Forelimb muscle (tissue), 1 donor: ENCODE data around the gene CCDC9B. TPM values are rescaled to one million over a fixed set of nuclear protein-coding genes. Genes with fewer than 3 reads are reported as not detected.
A peak's percentile ranks its signal among the peaks of the same experiment; 100 is the strongest.

Experiments
- DNase-seq: peaks from one replicate; pipeline ENCODE4 v3.0.0-alpha.2; 2013; ENCODE audit warnings: low read depth
- polyA plus RNA-seq: library from polyadenylated mRNA; unstranded; fragments of 120-200 nt; gene quantifications from one replicate; pipeline ENCODE4 v1.2.1, GENCODE V29; 2013; ENCODE audit not compliant: insufficient read length

CCDC9B gene
- polyA plus RNA-seq = 17.0 TPM

DNA sequence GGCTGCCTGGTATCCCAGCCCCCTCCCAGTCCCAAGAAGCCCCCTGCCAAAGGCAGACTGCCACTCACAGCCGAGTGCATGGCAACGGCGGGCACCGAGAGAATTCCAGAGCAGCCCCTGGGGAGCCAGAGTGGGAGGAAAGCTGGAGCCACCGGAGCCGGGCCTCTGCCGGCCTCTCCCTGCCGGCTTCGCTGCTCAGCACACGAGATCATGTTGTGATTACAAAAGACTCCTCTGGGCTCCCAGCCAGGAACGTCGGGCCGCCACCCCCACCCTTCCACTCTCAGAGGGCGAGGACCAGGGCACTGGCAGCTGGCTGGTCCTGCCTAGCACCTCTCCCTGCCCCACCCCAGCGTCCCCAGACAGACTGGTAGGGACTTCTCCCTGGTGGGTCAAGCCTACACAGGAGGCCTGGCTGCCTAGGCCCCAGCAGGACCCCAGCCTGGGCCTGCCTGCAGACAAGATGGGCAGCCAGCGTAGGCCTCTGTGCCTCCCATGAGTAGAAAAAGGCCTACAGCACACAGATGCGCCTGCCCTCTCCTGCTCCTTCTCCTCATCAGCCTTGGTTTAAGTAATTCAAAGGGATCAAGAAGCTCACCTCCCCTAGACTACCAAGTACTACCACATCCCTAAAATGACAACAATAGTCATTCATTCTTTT is at the start of gene CCDC9B:
CCDC9B (minus strand) TSS at position 200 of the 661 bp plus-strand sequence; CDS start at position 80, 120 bp downstream.
- DNase-seq = no peak

- no peak for DNase-seq
Measured at GRCh38 chr15:40389824-40390595, 49.3 kb upstream of the CCDC9B start.

DNA sequence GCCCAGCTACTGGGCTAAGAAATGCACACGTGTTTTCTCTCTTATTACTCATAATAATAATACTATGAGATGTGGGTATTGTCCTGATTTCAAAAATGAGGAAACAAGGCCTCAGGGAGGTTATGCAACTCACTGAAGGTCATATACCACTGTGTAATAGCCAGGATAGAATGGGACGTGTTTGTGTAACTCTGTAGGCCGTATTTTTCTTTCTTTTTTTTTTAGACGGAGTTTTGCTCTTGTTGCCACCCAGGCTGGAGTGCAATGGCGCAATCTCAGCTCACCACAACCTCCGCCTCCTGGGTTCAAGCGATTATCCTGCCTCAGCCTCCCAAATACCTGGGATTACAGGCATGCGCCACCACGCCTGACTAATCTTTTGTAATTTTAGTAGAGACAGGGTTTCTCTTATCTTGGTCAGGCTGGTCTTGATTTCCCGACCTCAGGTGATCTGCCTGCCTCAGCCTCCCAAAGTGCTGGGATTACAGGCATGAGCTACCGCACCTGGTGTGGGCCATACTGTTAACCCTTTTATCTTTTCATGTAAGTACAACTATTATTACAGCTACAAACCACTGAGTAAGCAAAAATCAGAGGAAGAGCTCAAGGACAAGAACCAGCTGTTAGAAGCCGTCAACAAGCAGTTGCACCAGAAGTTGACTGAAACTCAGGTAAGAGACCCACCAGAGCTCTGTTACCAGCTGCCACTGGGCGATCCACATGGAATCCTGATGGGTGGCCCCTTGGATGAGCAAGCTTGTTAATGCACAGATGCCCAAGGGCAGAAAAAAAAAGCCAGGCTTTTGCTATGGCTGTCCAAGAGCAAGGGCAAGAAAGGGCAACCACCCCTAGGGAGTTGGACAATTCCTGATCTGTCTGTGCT is 48.4 kb upstream of the CCDC9B start:
- no peak for DNase-seq

- DNase-seq = no peak
Measured at GRCh38 chr15:40386480-40386879, 45.7 kb upstream of the CCDC9B start.

DNA sequence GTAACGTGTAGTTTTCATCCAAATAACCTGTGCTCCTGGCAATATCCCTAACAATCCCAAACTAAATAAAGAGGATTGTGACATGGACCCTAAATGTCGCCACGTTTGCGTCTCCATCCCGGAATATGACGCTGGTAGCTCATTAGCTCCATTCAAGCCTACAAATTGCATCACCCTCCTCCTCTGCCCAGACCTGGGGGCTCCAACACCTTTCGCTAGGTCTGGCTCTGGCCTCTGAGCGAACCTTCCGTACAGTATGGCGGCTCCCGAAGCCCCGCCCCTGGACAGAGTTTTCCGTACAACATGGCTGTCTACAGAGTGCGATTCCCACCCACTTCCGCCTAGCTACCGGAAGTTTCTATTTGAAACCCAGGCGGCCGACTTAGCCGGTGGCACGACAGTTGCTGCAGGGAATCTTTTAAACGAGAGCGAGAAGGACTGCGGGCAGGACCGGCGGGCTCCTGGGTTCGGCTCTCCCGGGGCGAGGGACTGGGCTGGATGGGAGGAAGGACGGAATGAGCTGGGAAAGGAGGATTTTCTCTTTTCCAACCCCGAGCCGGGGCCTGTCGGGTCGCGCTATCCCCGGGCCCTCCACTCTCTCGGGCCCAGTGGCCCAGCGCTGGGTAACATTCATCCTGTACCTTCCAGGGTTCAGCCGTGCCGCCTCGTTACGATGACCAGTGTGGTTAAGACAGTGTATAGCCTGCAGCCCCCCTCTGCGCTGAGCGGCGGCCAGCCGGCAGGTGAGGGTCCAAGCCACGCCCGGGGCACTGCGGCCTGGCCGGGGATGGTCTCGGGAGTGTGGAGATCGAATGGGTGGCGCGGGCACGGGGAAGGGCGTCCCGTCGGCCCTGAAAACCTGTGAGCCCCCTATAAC is 42.1 kb upstream of the CCDC9B start, which contains the start of gene KNSTRN:
KNSTRN (plus strand) TSS at position 142 of the 877 bp plus-strand sequence; CDS start at position 257, 115 bp downstream.
- DNase-seq = peak; percentile 80

GRCh38 chr15:40381818-40382529 is 41.2 kb upstream of the CCDC9B start:
- no peak for DNase-seq

- no peak for DNase-seq
Measured at GRCh38 chr15:40380636-40381035, 39.9 kb upstream of the CCDC9B start.

DNA sequence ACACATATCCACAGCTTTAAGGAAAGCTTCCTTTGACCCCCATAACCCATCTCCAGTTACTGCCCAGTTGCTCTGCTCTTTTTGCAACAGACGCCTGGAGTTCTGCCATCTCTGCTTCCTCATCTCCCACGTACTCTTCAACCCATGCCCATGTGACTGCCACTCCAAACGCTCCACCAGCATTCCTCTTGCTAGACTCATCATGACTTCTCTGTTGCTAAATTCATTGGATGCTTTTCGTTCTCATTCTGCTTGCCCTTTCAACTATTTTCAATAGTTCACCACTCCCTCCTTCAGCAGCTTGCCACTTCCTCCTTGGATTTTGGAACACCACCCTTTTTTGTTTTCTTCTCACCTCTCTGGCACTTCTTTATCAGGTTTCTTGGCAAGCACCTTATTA is 39.1 kb upstream of the CCDC9B start:
- no peak for DNase-seq

- no peak for DNase-seq
Measured at GRCh38 chr15:40379374-40379773, 38.6 kb upstream of the CCDC9B start.

GRCh38 chr15:40377606-40378005 is 36.9 kb upstream of the CCDC9B start:
- DNase-seq = no peak

DNA sequence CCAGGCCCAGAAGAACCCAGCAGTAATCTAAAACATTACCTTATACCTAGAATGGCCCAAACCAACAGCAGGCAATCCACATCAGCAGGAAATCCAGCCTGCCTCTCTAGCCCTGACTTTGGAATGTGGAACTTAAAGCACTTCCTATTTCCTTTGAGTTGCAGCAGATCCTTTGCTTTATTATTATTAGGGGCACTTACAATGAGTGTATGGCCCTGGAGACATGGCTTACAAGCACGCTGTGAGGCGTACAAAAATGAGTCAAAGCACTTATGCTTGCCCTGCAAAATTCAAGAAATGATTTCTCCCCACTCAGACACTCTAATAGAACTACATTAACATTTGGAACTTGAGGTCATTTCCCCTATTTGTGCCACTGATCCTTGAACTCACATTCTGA is 32.2 kb upstream of the CCDC9B start:
- no peak for DNase-seq

- no peak for DNase-seq
Measured at GRCh38 chr15:40369971-40370370, 29.2 kb upstream of the CCDC9B start.

DNA sequence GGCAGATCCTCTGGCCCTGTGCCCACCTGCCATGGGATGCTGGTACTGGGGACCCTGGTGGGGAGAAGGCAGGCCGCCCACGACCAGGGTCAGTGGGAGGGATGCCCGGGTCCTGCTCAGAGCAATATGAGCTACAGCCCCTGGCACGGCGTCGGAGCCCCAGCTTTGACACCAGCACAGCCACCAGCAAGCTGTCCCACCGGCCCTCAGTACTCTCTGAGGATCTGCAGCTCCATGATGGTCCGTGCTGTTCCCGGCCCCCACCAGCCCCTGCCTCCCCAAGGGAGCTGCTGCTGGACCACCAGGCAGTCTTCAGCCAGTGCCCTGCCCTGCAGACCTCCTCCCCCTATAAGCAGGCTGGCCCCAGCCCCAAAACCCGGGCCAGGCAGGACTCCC is 28.7 kb upstream of the CCDC9B start:
- DNase-seq = no peak

DNA sequence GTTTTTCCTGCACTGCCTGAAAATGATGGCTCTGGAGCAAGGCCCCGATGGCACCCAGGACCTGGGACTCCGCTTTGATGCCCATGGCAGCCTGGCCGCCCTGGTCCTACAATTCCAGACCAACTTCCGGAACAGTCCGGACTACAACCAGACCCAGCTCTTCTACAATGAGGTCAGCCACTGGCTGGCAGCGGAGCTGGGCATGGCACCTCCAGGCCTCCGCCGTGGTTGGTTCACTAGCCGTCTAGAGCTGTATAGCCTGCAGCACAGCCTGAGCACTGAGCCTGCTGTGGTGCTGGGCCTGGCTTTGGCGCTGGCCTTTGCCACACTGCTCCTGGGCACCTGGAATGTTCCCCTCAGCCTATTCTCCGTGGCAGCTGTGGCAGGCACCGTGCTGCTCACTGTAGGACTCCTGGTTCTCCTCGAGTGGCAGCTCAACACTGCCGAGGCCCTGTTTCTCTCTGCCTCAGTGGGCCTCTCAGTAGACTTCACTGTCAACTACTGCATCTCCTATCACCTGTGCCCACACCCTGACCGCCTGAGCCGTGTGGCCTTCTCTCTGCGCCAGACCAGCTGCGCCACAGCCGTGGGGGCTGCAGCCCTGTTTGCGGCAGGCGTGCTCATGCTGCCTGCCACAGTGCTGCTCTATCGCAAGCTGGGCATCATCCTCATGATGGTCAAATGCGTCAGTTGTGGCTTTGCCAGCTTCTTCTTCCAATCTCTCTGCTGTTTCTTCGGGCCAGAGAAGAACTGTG is 28.2 kb upstream of the CCDC9B start:
- no peak for DNase-seq

DNA sequence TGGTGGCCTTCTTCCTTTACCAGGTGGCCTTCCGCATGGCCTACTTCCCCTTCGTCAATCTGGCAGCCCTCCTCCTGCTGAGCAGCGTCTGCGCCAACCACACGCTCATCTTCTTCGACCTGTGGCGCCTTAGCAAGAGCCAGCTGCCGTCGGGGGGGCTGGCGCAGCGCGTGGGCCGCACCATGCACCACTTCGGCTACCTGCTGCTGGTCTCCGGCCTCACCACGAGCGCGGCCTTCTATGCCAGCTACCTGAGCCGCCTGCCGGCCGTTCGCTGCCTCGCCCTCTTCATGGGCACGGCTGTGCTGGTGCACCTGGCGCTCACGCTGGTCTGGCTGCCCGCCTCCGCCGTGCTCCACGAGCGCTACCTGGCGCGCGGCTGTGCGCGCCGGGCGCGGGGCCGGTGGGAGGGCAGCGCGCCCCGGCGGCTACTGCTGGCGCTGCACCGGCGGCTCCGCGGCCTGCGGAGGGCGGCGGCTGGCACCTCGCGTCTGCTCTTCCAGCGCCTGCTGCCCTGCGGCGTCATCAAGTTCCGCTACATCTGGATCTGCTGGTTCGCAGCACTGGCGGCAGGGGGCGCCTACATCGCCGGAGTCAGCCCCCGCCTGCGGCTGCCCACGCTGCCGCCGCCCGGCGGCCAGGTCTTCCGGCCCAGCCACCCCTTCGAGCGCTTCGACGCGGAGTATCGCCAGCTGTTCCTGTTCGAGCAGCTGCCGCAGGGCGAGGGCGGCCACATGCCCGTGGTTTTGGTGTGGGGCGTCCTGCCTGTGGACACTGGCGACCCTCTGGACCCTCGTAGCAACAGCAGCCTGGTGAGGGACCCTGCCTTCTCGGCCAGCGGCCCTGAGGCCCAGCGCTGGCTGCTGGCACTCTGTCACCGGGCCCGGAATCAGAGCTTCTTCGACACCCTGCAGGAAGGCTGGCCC is 27.2 kb upstream of the CCDC9B start:
- no peak for DNase-seq

DNA sequence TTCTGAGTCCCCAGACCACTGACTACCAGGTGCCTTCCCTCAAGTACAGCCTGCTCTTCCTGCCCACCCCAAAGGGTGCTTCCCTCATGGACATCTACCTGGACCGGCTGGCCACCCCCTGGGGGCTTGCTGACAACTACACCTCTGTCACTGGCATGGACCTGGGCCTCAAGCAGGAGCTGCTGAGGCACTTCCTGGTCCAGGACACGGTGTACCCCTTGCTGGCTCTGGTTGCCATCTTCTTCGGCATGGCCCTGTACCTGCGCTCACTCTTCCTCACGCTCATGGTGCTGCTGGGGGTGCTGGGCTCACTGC is 26.6 kb upstream of the CCDC9B start:
- DNase-seq = no peak

- DNase-seq = no peak
Measured at GRCh38 chr15:40366457-40367370, 26.0 kb upstream of the CCDC9B start.
